K562 (cell line): Measurements from ENCODE around the gene RUNX1. TPM values are rescaled to one million over a fixed set of nuclear protein-coding genes. Genes with fewer than 3 reads are reported as not detected.

ENCODE experiments used
- COPS2 ChIP-seq: fragments of 450-650 bp; conservative IDR thresholded peaks from 2 replicates; pipeline ENCODE4 v1.6.1; 2016; ENCODE audit warnings: mild to moderate bottlenecking, moderate library complexity
- CREBBP ChIP-seq: IDR thresholded peaks from one replicate; pipeline ENCODE4 v1.6.1; 2012; ENCODE audit warnings: low read depth, mild to moderate bottlenecking, control low read depth, inconsistent platforms, low read length
- E2F1 ChIP-seq: sonication (generic); formaldehyde crosslinking; IDR thresholded peaks from 2 replicates; pipeline ENCODE4 v1.8.1; 2023; ENCODE audit warnings: mild to moderate bottlenecking, missing genetic modification reagents, moderate library complexity
- FOXA3 ChIP-seq, 2 experiments: fragments of 450-650 bp in 1 of 2; sonication (generic) in 1 of 2; formaldehyde crosslinking; IDR thresholded peaks in 1 of 2; conservative IDR thresholded peaks in 1 of 2; 2 replicates each; pipeline versions ENCODE4 v1.4.0 to v1.8.0; 2020 to 2022; ENCODE audit warnings: mild to moderate bottlenecking in 2 of 2, missing genetic modification reagents in 1 of 2
- HDAC6 ChIP-seq: IDR thresholded peaks from 2 replicates; pipeline ENCODE4 v1.6.1; 2012; ENCODE audit warnings: low read depth, mild to moderate bottlenecking, control low read depth, inconsistent platforms, low read length, moderate library complexity
- HINFP ChIP-seq: fragments of 450-650 bp; conservative IDR thresholded peaks from 2 replicates; pipeline ENCODE4 v1.6.1; 2016; ENCODE audit warnings: missing genetic modification characterization, low read depth, mild to moderate bottlenecking, control low read depth, missing compliant biosample characterization
- HMGN3 ChIP-seq: IDR thresholded peaks from 2 replicates; pipeline ENCODE4 v1.6.1; 2011; ENCODE audit warnings: borderline replicate concordance, low read depth, mild to moderate bottlenecking, mixed read lengths, low read length; ENCODE audit not compliant: insufficient read length; ENCODE audit errors: extremely low read depth
- IFI16 ChIP-seq: fragments of 250-450 bp; sonication (Bioruptor Pico); IDR thresholded peaks from 2 replicates; pipeline ENCODE4 v2.1.2; 2022; ENCODE audit warnings: mild to moderate bottlenecking, inconsistent platforms
- ILF3 ChIP-seq: fragments of 450-650 bp; IDR thresholded peaks from 2 replicates; pipeline ENCODE4 v1.6.1; 2018; ENCODE audit warnings: antibody characterized with exemption, mild to moderate bottlenecking, moderate library complexity, borderline replicate concordance
- MTA1 ChIP-seq: fragments of 450-650 bp; IDR thresholded peaks from 2 replicates; pipeline ENCODE4 v1.6.1; 2017; ENCODE audit warnings: borderline replicate concordance
- NFRKB ChIP-seq: fragments of 450-650 bp; IDR thresholded peaks from 2 replicates; pipeline ENCODE4 v1.6.1; 2016; ENCODE audit warnings: low read depth
- PHB ChIP-seq: fragments of 250-450 bp; sonication (Bioruptor Pico); IDR thresholded peaks from 2 replicates; pipeline ENCODE4 v1.5.0; 2021
- POLR2AphosphoS2 ChIP-seq: IDR thresholded peaks from 2 replicates; pipeline ENCODE4 v1.6.1; 2012; ENCODE audit warnings: low read length, improper control_type of control experiment
- RBM14 ChIP-seq: fragments of 200-400 bp; formaldehyde crosslinking; IDR thresholded peaks from 2 replicates; pipeline ENCODE4 v1.6.1; 2018; ENCODE audit warnings: low read depth, mild to moderate bottlenecking, low read length, moderate library complexity, borderline replicate concordance; ENCODE audit not compliant: insufficient read depth
- SETDB1 ChIP-seq: IDR thresholded peaks from one replicate; pipeline ENCODE4 v1.6.1; 2012; ENCODE audit warnings: low read length, control low read depth, inconsistent platforms
- SMARCE1 ChIP-seq: fragments of 450-650 bp; IDR thresholded peaks from 2 replicates; pipeline ENCODE4 v1.7.1; 2016; ENCODE audit warnings: mild to moderate bottlenecking
- SOX6 ChIP-seq: fragments of 450-650 bp; IDR thresholded peaks from 2 replicates; pipeline ENCODE4 v1.6.1; 2014; ENCODE audit warnings: mild to moderate bottlenecking
- TCF3 ChIP-seq: sonication (generic); formaldehyde crosslinking; IDR thresholded peaks from 2 replicates; pipeline ENCODE4 v1.4.0; 2020; ENCODE audit warnings: mild to moderate bottlenecking, missing genetic modification reagents
- TOE1 ChIP-seq, 2 experiments: fragments of 450-650 bp in 1 of 2; sonication (generic) in 1 of 2; formaldehyde crosslinking in 1 of 2; IDR thresholded peaks; 2 replicates each; pipeline versions ENCODE4 v1.7.1 to v1.8.0; 2016 to 2022; ENCODE audit warnings: borderline replicate concordance in 2 of 2, mild to moderate bottlenecking in 2 of 2, antibody characterized with exemption in 1 of 2, inconsistent platforms in 1 of 2, low read depth in 1 of 2, missing genetic modification reagents in 1 of 2, moderate library complexity in 1 of 2
- TRIM24 ChIP-seq, 2 experiments: fragments of 450-650 bp; IDR thresholded peaks; 2 replicates each; pipeline ENCODE4 v1.6.1; 2016
- ZBTB33 ChIP-seq: sonication (generic); formaldehyde crosslinking; IDR thresholded peaks from 2 replicates; pipeline ENCODE4 v1.8.1; 2023; ENCODE audit warnings: mild to moderate bottlenecking, missing genetic modification reagents
- ZKSCAN1 ChIP-seq: fragments of 150-350 bp; IDR thresholded peaks from 2 replicates; pipeline ENCODE4 v1.6.1; 2016; ENCODE audit warnings: low read depth, low read length
- ZNF507 ChIP-seq: conservative IDR thresholded peaks from 2 replicates; pipeline ENCODE4 v1.6.1; 2017; ENCODE audit warnings: missing genetic modification characterization, missing compliant biosample characterization
- ZNF76 ChIP-seq: fragments of 250-450 bp; sonication (Bioruptor Pico); IDR thresholded peaks from 2 replicates; pipeline ENCODE4 v1.4.0; 2020; ENCODE audit warnings: mild to moderate bottlenecking, moderate library complexity, borderline replicate concordance
- polyA plus RNA-seq, 8 experiments: library from polyadenylated mRNA; depleted of rRNA in 4 of 8; stranded (reverse) in 5 of 8; unstranded in 3 of 8; fragments of >200 nt; fragmentation: Nextera tagmentation in 2 of 8; fragmentation: Illumina TruSeq in 1 of 8; extraction: Ambion mirVana in 2 of 8; extraction: Trizol in 1 of 8; gene quantifications; 2 replicates each; pipeline versions ENCODE4 v1.2.1 to v1.2.3, GENCODE V29; 2011 to 2014; ENCODE audit warnings: inconsistent platforms in 1 of 8, missing spikeins in 1 of 8
- total RNA-seq, 7 experiments: library from RNA; depleted of rRNA in 6 of 7; stranded (reverse); fragments of >200 nt in 6 of 7; fragmentation: Illumina TruSeq in 2 of 7; extraction: Trizol in 2 of 7; gene quantifications; 2 replicates each; pipeline versions ENCODE4 v1.2.1 to v1.2.3, GENCODE V29; 2011 to 2021; ENCODE audit warnings: low replicate concordance in 1 of 7

Gene RUNX1
- total and polyA plus RNA-seq, 9 of the 15 experiments (the other 6 are each of a cell fraction or from before 2014, with no cell fraction given): 2.2 to 68.6 (median 17.8) TPM

GRCh38 chr21:34887725-34888568 is 161.2 kb downstream of the RUNX1 start (continued):
- TF ChIP-seq HINFP (no peak), IFI16 (CRISPR knock-in tag) (no peak), HMGN3 (peak; percentile 70), PHB (CRISPR knock-in tag) (no peak), SOX6 (no peak; the same call in 1 of the 2 replicates), TRIM24 (IDR thresholded peaks at IDR 0.05) (peak in 1 of 2 experiments; percentile 30; a peak in 1 of 4 replicates), ZNF76 (no peak), MTA1 (peak; percentile 86; the same call in 1 of the 2 replicates), RBM14 (no peak), TOE1 (IDR thresholded peaks at IDR 0.05; ENCODE audit: borderline replicate concordance) (peak; percentile 70; the same call in 1 of the 2 replicates), TOE1 (CRISPR knock-in tag; IDR thresholded peaks at IDR 0.05; ENCODE audit: borderline replicate concordance, low read depth) (no peak), SETDB1 (no peak), NFRKB (peak; percentile 75), POLR2AphosphoS2 (no peak), ZBTB33 (CRISPR knock-in tag) (peak; percentile 52), E2F1 (CRISPR knock-in tag) (peak; percentile 55; the same call in 1 of the 2 replicates), HDAC6 (no peak), TCF3 (CRISPR knock-in tag) (peak; percentile 47; the same call in 1 of the 2 replicates), FOXA3 (CRISPR knock-in tag; conservative IDR thresholded peaks at IDR 0.05 in 1 of 2, IDR thresholded peaks at IDR 0.05 in 1 of 2) (no peak), ILF3 (no peak), CREBBP (no peak), ZNF507 (tag) (no peak), SMARCE1 (peak; percentile 89), COPS2 (no peak), ZKSCAN1 (0 out of 2 replicates have a peak, but pooled peaks have one; percentile 39)
